NCI-H524 (cell line): ENCODE data around the gene CLDN11.

ENCODE experiments used
- DNase-seq, 2 experiments: peaks; one replicate each; lab custom pipeline; 2025; lab: John Stamatoyannopoulos, UW

Gene CLDN11

GRCh38 chr3:170470063-170471016 lies 51.7 kb downstream of the CLDN11 start:
- peak; percentile 65 to 79 for DNase-seq

DNA sequence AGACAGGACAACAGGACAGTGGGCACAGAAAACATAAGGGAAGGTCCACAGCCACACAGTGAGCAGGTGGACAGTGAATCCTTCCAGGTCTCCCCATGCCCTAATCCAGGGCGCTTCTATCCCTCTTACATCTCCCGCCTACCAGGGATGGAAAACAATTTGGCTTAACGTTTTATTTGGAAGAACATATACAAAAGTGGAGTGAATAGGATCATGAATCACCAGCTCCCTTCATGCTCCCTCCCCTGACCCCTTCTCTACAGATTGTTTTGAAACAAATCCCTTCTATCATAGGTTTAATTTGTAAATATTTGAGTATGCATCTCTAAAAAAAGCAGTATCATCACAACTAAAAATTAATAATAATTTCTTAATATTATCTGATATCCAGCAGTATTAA lies 52.5 kb downstream of the CLDN11 start:
- peak; percentile 13 to 60 for DNase-seq

GRCh38 chr3:170473358-170473757 lies 54.7 kb downstream of the CLDN11 start:
- no peak for DNase-seq

DNA sequence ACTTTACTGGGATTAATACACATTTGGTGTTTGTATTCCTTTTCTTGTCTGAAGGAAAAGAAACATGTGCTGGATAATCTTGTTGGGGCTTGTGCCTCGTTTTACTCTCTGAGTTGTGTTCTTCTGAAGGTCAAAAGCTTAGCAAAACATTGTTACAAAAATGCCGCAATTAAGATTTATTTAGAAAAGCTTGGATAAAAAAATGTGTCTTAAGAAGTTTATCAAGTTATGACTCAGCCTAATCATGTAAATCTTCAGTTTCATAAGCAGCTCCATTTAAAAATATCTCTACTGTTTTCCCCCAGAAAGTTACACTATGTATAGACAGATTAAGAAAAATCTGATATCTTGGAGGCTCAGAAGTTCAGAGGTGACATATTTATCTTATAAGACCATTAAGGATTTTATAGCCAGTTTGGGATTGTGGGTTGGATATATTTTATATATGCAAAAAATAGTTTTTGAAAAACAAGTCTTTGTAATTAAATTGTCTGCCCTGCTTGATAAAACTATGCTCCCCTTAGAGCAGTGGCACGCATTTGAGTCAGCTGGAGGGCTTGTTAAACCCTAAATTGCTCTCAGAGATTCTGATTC lies 56.5 kb downstream of the CLDN11 start:
- DNase-seq: no peak

- no peak for DNase-seq
Observed at GRCh38 chr3:170476291-170476690, 57.6 kb downstream of the CLDN11 start.

- no peak for DNase-seq
Observed at GRCh38 chr3:170477395-170477794, 58.7 kb downstream of the CLDN11 start.

DNA sequence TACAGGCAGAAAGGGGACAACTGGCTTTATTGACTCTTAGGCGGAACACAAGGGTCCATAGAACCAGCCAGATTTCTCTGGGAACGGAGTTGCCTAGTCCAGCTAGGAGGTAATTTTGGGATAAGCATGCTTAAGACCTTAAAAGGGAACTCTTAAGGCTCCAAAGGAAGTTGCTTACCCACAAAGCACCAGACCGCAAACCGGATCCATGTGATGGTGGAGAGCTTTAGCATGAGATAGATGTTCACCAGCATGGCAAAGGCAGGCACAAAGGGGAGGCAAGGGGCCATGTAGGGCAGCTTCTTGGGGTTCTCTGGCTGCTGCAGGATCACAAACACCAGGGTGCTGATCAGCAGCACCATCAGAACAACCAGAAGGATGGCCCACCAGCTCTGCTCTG lies 61.4 kb downstream of the CLDN11 start:
- no peak for DNase-seq

DNA sequence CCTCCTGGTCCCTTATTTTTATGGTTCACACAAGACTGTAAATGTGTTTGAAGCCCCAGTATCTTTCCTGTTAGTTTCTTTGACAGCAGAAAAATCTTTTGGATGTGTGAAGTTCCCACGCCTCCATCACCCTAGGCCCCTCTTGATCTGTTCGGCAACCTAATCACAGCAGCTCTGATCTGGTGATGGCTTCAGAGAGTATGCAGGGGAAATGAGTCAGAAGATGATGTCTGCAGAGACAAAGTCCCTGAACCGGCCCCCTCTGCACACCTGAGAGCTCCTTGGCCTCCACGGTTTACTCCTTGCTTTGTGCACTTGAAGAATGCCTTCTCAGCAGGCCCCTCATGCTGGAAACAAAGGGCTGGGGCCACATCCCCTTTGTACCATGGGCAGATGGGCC lies 63.5 kb downstream of the CLDN11 start:
- no peak for DNase-seq

DNA sequence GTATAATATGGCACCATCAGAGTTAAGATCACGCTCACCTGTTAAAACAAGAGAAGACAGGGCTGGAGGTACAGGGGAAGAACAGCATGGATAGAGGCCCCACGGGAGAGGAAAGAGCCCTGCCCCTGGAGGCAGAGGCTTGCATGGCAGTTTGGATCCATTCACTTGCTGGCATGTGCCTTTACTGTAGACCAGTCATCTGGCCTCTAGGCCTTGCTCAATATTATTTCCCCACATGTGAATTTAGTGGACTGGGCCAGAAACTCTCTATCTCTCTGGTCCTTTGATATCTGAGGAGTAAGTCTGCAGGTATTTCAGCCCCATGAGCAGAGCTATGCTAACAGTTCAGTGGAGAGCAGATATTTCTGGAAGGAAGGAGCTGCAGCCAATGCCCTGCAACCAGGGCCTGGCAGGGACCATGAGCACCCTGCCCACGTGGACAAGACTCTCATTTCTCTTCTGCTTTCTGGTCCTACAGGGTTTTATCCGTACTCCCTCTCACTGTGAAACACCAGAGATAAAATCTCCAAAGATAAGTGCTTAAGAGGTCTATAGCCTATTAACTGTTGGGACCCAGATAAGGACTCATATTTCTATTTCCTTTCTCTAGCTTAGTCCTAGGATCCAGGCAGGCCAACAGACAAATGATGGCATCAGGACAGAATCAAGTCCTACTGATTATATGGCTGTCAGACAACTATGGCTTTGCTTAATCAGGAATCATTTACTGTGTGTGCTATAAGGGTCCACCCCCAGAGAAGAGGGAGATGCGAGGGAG lies 65.0 kb downstream of the CLDN11 start:
- no peak for DNase-seq
